ENCODE measurements around the gene CCDC171. TPM values are rescaled to one million over a fixed set of nuclear protein-coding genes. Genes with fewer than 3 reads are reported as not detected.

The CCDC171 gene
- total RNA-seq, 1 donor from 2014 or later: 2.9 TPM

DNA sequence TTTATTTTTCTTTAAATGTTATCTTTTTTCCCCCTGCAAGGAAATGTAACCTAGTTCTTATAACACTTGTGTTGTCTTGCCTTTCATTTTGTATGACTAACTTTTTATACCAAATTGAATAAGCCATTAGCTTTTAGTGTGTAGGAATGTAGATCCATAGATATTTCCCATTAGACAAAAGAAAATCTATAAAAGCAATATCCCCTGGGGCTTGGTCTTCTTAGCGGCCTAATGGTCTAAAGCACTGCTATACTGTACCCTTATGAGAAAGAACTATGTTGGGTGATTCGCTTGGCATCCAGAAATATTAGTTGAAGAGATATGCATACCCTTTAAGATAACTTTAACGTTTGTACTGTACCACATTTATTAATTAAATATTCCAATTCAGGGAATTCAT lies 289.2 kb downstream of the CCDC171 start:
- Histone ChIP-seq H3K27me3 (no peaks in the 10 kb centered on the region), H3K9me3 (no peaks in the 10 kb centered on the region), H3K4me3 (no peak overlapping the region), H3K4me1 (no peaks in the 10 kb centered on the region), H3K36me3 (no peaks in the 10 kb centered on the region), H3K27ac (no peak overlapping the region)
- TF ChIP-seq POLR2AphosphoS5 (IDR thresholded peaks at IDR 0.05; ENCODE audit: insufficient read depth in 1 of 2, low read depth in 1 of 2): no peak
- TF ChIP-seq POLR2A (IDR thresholded peaks at IDR 0.05): no peak
- no peak for TF ChIP-seq CTCF (IDR thresholded peaks at IDR 0.05)
- no peak for DNase-seq (ENCODE audit: extremely low spot score in 2 of 2)
- intact Hi-C loops (cut with DNase I): no loop called here

- no peaks in the 10 kb centered on the region for H3K36me3 ChIP-seq
- no peaks in the 10 kb centered on the region for H3K9me3 ChIP-seq
- no peaks in the 10 kb centered on the region for H3K4me1 ChIP-seq
- no peak overlapping the region for H3K4me3 ChIP-seq
- H3K27ac ChIP-seq: no peak overlapping the region
- intact Hi-C loops (cut with DNase I): no loop called here
- DNase-seq (ENCODE audit: extremely low spot score in 2 of 2): no peak
- TF ChIP-seq POLR2A (IDR thresholded peaks at IDR 0.05) (no peak), CTCF (IDR thresholded peaks at IDR 0.05) (no peak), POLR2AphosphoS5 (IDR thresholded peaks at IDR 0.05; ENCODE audit: insufficient read depth in 1 of 2, low read depth in 1 of 2) (no peak)
- H3K27me3 ChIP-seq: no peaks in the 10 kb centered on the region
Measured at GRCh38 chr9:15843316-15843715, 290.5 kb downstream of the CCDC171 start.

- Histone ChIP-seq H3K36me3 (no peaks in the 10 kb centered on the region), H3K27me3 (no peaks in the 10 kb centered on the region), H3K9me3 (no peaks in the 10 kb centered on the region), H3K4me3 (no peak overlapping the region), H3K27ac (no peak overlapping the region), H3K4me1 (no peaks in the 10 kb centered on the region)
- TF ChIP-seq POLR2A (IDR thresholded peaks at IDR 0.05): no peak
- no peak for DNase-seq (ENCODE audit: extremely low spot score in 2 of 2)
- intact Hi-C loops (cut with DNase I): no loop called here
Measured at GRCh38 chr9:15843931-15844330, 291.1 kb downstream of the CCDC171 start.

DNA sequence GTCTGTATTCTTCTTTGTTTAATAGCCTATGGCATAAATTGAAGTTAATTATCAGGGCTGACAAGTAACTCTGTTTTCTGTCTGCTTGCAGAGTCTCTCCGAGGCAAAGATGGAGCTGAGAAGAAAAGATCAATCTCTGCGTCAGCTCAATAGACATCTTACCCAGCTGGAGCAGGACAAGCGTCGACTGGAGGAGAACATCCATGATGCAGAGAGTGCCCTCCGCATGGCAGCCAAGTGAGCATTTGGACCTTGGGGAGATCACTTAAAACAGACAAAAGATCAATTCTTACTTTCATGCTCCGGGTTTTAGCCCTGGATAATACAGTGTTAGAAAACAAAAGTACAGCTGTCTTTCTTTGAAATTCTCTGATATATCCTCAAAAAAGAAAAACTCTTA lies 293.8 kb downstream of the CCDC171 start:
- intact Hi-C loops (cut with DNase I): no loop called here
- DNase-seq (ENCODE audit: extremely low spot score in 2 of 2): no peak
- no peak overlapping the region for H3K27ac ChIP-seq
- H3K27me3 ChIP-seq: no peaks in the 10 kb centered on the region
- H3K9me3 ChIP-seq: no peaks in the 10 kb centered on the region
- TF ChIP-seq CTCF (IDR thresholded peaks at IDR 0.05) (no peak), POLR2AphosphoS5 (IDR thresholded peaks at IDR 0.05; ENCODE audit: insufficient read depth in 1 of 2, low read depth in 1 of 2) (no peak), POLR2A (IDR thresholded peaks at IDR 0.05) (no peak)
- H3K4me1 ChIP-seq: no peaks in the 10 kb centered on the region
- no peaks in the 10 kb centered on the region for H3K36me3 ChIP-seq
- H3K4me3 ChIP-seq: no peak overlapping the region

GRCh38 chr9:15849871-15850270 lies 297.0 kb downstream of the CCDC171 start:
- Histone ChIP-seq H3K27me3 (no peaks in the 10 kb centered on the region), H3K4me1 (no peaks in the 10 kb centered on the region), H3K9me3 (no peaks in the 10 kb centered on the region), H3K36me3 (no peaks in the 10 kb centered on the region), H3K4me3 (no peak overlapping the region), H3K27ac (no peak overlapping the region)
- DNase-seq (ENCODE audit: extremely low spot score in 2 of 2): no peak
- intact Hi-C loops (cut with DNase I): no loop called here
- TF ChIP-seq POLR2AphosphoS5 (IDR thresholded peaks at IDR 0.05; ENCODE audit: insufficient read depth in 1 of 2, low read depth in 1 of 2): no peak
- no peak for TF ChIP-seq POLR2A (IDR thresholded peaks at IDR 0.05)
- TF ChIP-seq CTCF (IDR thresholded peaks at IDR 0.05): no peak

- intact Hi-C loops (cut with DNase I): no loop called here
- no peak overlapping the region for H3K4me3 ChIP-seq
- no peak for TF ChIP-seq POLR2AphosphoS5 (IDR thresholded peaks at IDR 0.05; ENCODE audit: insufficient read depth in 1 of 2, low read depth in 1 of 2)
- TF ChIP-seq POLR2A (IDR thresholded peaks at IDR 0.05): no peak
- TF ChIP-seq CTCF (IDR thresholded peaks at IDR 0.05): no peak
- no peaks in the 10 kb centered on the region for H3K4me1 ChIP-seq
- no peak for DNase-seq (ENCODE audit: extremely low spot score in 2 of 2)
- H3K27ac ChIP-seq: no peak overlapping the region
- H3K9me3 ChIP-seq: no peaks in the 10 kb centered on the region
- no peaks in the 10 kb centered on the region for H3K36me3 ChIP-seq
- no peaks in the 10 kb centered on the region for H3K27me3 ChIP-seq
Measured at GRCh38 chr9:15851766-15852165, 298.9 kb downstream of the CCDC171 start.
